ENCODE results near the gene SMC4.

The SMC4 gene

GRCh38 chr3:160403796-160404470 is 4.5 kb downstream of the SMC4 start:
- Histone ChIP-seq H3K36me3 (peaks cover 19% of the 10 kb centered on the region), H3K27ac (peak overlapping the region; percentile 98; the same call in 1 of the 2 replicates), H4K20me1 (peaks cover 83% of the 10 kb centered on the region), H3K4me1 (peaks cover 24% of the 10 kb centered on the region), H3K9ac (peak overlapping the region; percentile 52; the same call in 1 of the 2 replicates), H3K4me2 (peak overlapping the region; percentile 86), H3K9me3 (no peaks in the 10 kb centered on the region), H3K27me3 (no peaks in the 10 kb centered on the region), H3K4me3 (peak overlapping the region; percentile 94; the same call in 1 of the 2 replicates)
- TF ChIP-seq Cebpa-rat (IDR thresholded peaks at IDR 0.05) = no peak

DNA sequence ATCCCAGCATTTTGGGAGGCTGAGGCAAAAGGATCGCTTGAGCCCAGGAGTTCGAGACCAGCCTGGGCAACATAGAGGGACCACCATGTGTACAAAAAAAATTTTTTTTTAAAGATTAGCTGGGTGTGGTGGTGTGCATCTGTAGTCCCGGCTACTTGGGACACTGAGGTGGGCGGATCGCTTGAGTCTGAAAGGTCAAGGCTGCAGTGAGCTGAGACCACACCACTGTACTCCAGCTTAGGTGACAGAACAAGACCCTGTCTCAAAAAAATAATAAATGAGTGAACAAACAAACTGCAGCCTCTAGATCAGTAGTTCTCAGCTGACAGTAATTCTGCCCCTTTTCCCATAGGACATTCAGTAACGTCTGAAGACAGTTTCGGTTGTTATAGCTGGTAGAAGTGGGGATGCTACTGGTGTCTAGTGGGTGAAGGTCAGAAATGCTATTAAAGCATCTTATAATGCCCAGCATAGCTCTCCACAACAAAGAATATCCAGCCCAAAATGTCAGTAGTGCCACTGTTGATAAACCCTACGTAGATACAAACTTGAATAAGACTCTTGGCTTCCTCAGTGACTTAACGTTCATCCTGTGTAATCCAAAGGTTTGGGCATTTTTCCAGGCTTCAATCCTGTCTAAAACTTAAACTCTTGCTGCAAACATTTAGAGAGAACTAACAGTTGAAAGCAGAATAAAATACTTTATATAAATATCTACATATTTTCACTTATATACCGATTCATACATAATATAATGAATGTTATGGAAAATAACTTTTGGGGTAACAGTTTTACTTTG is 10.6 kb downstream of the SMC4 start:
- Histone ChIP-seq H3K9ac (no peak overlapping the region), H4K20me1 (peaks cover 67% of the 10 kb centered on the region), H3K4me3 (no peak overlapping the region), H3K4me1 (peaks cover 8% of the 10 kb centered on the region), H3K27me3 (no peaks in the 10 kb centered on the region), H3K4me2 (0 out of 2 replicates have a peak overlapping the region, but pooled peaks have one; percentile 3), H3K9me3 (no peaks in the 10 kb centered on the region), H3K36me3 (peaks cover 57% of the 10 kb centered on the region), H3K27ac (no peak overlapping the region)
- no peak for TF ChIP-seq Cebpa-rat (IDR thresholded peaks at IDR 0.05)

DNA sequence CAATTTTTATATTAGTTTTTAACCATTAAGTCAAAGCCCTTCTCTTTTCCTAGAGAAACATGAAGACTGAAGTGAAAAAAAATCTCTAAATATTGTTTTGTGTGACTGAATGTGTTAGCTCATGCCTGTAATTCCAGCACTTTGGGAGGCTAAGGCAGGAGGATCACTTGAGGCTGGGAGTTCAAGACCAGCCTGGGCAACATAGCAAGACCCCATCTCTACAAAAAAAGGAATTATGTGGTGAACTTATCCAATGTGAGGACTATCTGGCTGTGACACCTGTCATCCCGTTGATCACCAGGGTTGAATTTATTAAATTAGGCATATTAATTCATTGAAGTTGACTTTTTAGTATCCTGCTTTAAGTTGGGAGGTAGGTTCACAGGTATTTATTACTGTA is 13.0 kb downstream of the SMC4 start:
- no peak for TF ChIP-seq Cebpa-rat (IDR thresholded peaks at IDR 0.05)
- Histone ChIP-seq H3K27ac (no peak overlapping the region), H3K4me2 (no peak overlapping the region), H3K36me3 (peaks cover 66% of the 10 kb centered on the region), H3K27me3 (no peaks in the 10 kb centered on the region), H4K20me1 (peaks cover 56% of the 10 kb centered on the region; the same call in 1 of the 2 replicates), H3K4me1 (peaks cover 5% of the 10 kb centered on the region; the same call in 1 of the 2 replicates), H3K9me3 (no peaks in the 10 kb centered on the region), H3K9ac (no peak overlapping the region), H3K4me3 (no peak overlapping the region)

GRCh38 chr3:160413613-160414248 is 14.3 kb downstream of the SMC4 start:
- Histone ChIP-seq H3K4me3 (no peak overlapping the region), H3K4me1 (peaks cover 5% of the 10 kb centered on the region; the same call in 1 of the 2 replicates), H3K9ac (no peak overlapping the region), H3K27ac (no peak overlapping the region), H3K4me2 (no peak overlapping the region), H3K9me3 (no peaks in the 10 kb centered on the region), H3K36me3 (peaks cover 73% of the 10 kb centered on the region), H3K27me3 (no peaks in the 10 kb centered on the region), H4K20me1 (peaks cover 66% of the 10 kb centered on the region)
- TF ChIP-seq Cebpa-rat (IDR thresholded peaks at IDR 0.05) = no peak

DNA sequence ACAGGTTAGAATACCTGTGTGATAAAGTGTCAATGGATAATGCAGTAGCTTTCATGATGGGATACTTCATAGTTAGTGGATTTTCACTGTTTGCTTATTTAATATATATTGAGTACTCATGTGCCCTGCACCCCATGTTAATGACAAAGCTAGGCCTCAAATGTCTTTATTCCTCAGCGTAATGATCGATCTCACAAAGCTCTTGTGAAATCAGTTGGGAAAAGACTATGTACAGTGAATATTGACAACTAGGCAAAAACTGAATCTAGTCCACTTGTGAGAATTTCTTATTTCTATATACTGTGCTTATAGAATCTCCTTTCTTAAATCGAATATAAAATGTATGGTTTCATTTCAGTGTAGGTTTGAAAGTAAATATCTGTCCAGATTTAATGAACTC is 17.9 kb downstream of the SMC4 start:
- no peaks in the 10 kb centered on the region for H3K27me3 ChIP-seq
- H3K27ac ChIP-seq = no peak overlapping the region
- H3K9me3 ChIP-seq = no peaks in the 10 kb centered on the region
- H3K9ac ChIP-seq = no peak overlapping the region
- TF ChIP-seq Cebpa-rat (IDR thresholded peaks at IDR 0.05) = no peak
- no peak overlapping the region for H3K4me2 ChIP-seq
- H4K20me1 ChIP-seq = peaks cover 47% of the 10 kb centered on the region
- H3K4me3 ChIP-seq = no peak overlapping the region
- H3K4me1 ChIP-seq = no peaks in the 10 kb centered on the region
- H3K36me3 ChIP-seq = peaks cover 91% of the 10 kb centered on the region

- H3K36me3 ChIP-seq = peaks cover 92% of the 10 kb centered on the region
- no peaks in the 10 kb centered on the region for H3K27me3 ChIP-seq
- H3K4me3 ChIP-seq = no peak overlapping the region
- H3K4me1 ChIP-seq = 0 out of 2 replicates have a peak, but pooled peaks cover 2% of the 10 kb centered on the region
- H3K4me2 ChIP-seq = no peak overlapping the region
- H3K27ac ChIP-seq = no peak overlapping the region
- TF ChIP-seq Cebpa-rat (IDR thresholded peaks at IDR 0.05) = no peak
- peaks cover 19% of the 10 kb centered on the region; the same call in 1 of the 2 replicates for H4K20me1 ChIP-seq
- no peaks in the 10 kb centered on the region for H3K9me3 ChIP-seq
- H3K9ac ChIP-seq = no peak overlapping the region
Observed at GRCh38 chr3:160427832-160428424, 28.5 kb downstream of the SMC4 start.

- no peaks in the 10 kb centered on the region for H3K4me1 ChIP-seq
- no peak overlapping the region for H3K27ac ChIP-seq
- no peak overlapping the region for H3K4me2 ChIP-seq
- H3K4me3 ChIP-seq = no peak overlapping the region
- no peak for TF ChIP-seq Cebpa-rat (IDR thresholded peaks at IDR 0.05)
- H3K9ac ChIP-seq = no peak overlapping the region
- H3K9me3 ChIP-seq = no peaks in the 10 kb centered on the region
- H4K20me1 ChIP-seq = peaks cover 59% of the 10 kb centered on the region
- H3K36me3 ChIP-seq = peaks cover 97% of the 10 kb centered on the region
- H3K27me3 ChIP-seq = no peaks in the 10 kb centered on the region
Observed at GRCh38 chr3:160434071-160434470, 34.6 kb downstream of the SMC4 start.

DNA sequence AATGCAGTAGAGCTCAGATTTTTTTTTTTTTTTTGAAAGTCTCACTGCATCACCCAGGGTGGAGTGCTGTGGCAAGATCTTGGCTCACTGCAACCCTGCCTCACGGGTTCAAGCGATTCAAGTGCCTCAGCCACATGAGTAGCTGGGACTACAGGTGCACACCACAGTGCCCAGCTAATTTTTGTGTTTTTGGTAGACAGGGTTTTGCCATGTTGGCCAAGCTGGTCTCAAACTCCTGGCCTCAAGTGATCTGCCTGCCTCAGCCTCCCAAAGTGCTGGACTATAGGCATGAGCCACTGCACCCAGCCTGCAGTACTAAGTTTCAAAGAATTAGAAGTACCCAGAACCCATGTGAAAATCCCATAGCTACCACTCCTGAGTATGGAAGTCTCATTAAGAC is 35.6 kb downstream of the SMC4 start:
- no peaks in the 10 kb centered on the region for H3K4me1 ChIP-seq
- H3K9me3 ChIP-seq = no peaks in the 10 kb centered on the region
- no peaks in the 10 kb centered on the region for H3K27me3 ChIP-seq
- peaks cover 59% of the 10 kb centered on the region for H4K20me1 ChIP-seq
- no peak overlapping the region for H3K27ac ChIP-seq
- H3K36me3 ChIP-seq = peaks cover 96% of the 10 kb centered on the region
- H3K4me3 ChIP-seq = no peak overlapping the region
- H3K4me2 ChIP-seq = no peak overlapping the region
- no peak for TF ChIP-seq Cebpa-rat (IDR thresholded peaks at IDR 0.05)
- no peak overlapping the region for H3K9ac ChIP-seq

- H3K9me3 ChIP-seq = no peaks in the 10 kb centered on the region
- H3K27me3 ChIP-seq = no peaks in the 10 kb centered on the region
- H3K9ac ChIP-seq = no peak overlapping the region
- H3K36me3 ChIP-seq = peaks cover 95% of the 10 kb centered on the region
- no peaks in the 10 kb centered on the region for H3K4me1 ChIP-seq
- H3K4me3 ChIP-seq = no peak overlapping the region
- no peak overlapping the region for H3K27ac ChIP-seq
- H3K4me2 ChIP-seq = no peak overlapping the region
- peaks cover 59% of the 10 kb centered on the region for H4K20me1 ChIP-seq
- TF ChIP-seq Cebpa-rat (IDR thresholded peaks at IDR 0.05) = no peak
Observed at GRCh38 chr3:160435747-160436146, 36.3 kb downstream of the SMC4 start.
